ENCODE results near the gene SCGB1C2. TPM values are rescaled to one million over a fixed set of nuclear protein-coding genes. Genes with fewer than 3 reads are reported as not detected.

The SCGB1C2 gene
- total and polyA plus RNA-seq, 2 donors (not counting 3 experiments of a cell fraction or from before 2014, with no cell fraction given) = not detected

- POLR2A ChIA-PET = no interaction called here
- CTCF ChIA-PET = interaction anchor here (1.1 to 1.7 kb wide), 4 partner anchors 10 to 560 kb away, joined by 3 to 6 read pairs (median 4); no protein-coding TSS in a partner anchor
- dilution Hi-C loops (cut with MboI; ENCODE audit: extremely low pct_ligation_motif_present, low sequenced_read_pairs) = no loop called here
These were observed 11.4 kb downstream of the SCGB1C2 start for GRCh38 chr17:148757-149156.

GRCh38 chr17:149231-149630, 11.9 kb downstream of the SCGB1C2 start:
- no peak overlapping the region for H3K4me3 ChIP-seq (replicated peaks in 1 of 3; ENCODE audit: insufficient read depth in 1 of 3, low read depth in 1 of 3, low read length in 3 of 3)
- DNase-seq (ENCODE audit: low read depth, low spot score) (no peak), FAIRE-seq (no peak)
- no peak overlapping the region for H3K27ac ChIP-seq (ENCODE audit: insufficient read depth, low read depth, low read length)
- no peak overlapping the region for H3K9ac ChIP-seq (replicated peaks; ENCODE audit: extremely low read depth, insufficient read depth, low read length)
- ChIA-PET POLR2A (no interaction called here), CTCF (interaction anchor here (1.0 to 1.7 kb wide), 6 partner anchors 9 to 909 kb away, joined by 3 to 6 read pairs (median 4); no protein-coding TSS in a partner anchor)
- BruUV-seq (replicated peaks) = no TSS peak
- H3K27me3 ChIP-seq (ENCODE audit: control insufficient read depth in 2 of 2, insufficient read depth in 2 of 2, low read length in 2 of 2) = no peaks in the 10 kb centered on the region
- no peaks in the 10 kb centered on the region for H3K36me3 ChIP-seq (ENCODE audit: control insufficient read depth in 2 of 2, extremely low read depth in 1 of 2, insufficient read depth in 2 of 2, low read length in 2 of 2)
- TF ChIP-seq POLR2AphosphoS5 (IDR thresholded peaks at IDR 0.05; ENCODE audit: insufficient read depth, low read depth, low read length) (no peak), MAX (IDR thresholded peaks at IDR 0.05; ENCODE audit: insufficient read depth, insufficient read length) (no peak)
- peaks cover 8% of the 10 kb centered on the region for H3K4me1 ChIP-seq (ENCODE audit: control insufficient read depth, extremely low read depth, insufficient read depth, low read length)
- H3K79me2 ChIP-seq (ENCODE audit: control insufficient read depth, insufficient read depth, low read length) = no peaks in the 10 kb centered on the region
- H4K20me1 ChIP-seq (replicated peaks; ENCODE audit: control insufficient read depth, extremely low read depth, insufficient read depth, low read length) = no peaks in the 10 kb centered on the region
- no peak overlapping the region for H2AFZ ChIP-seq (ENCODE audit: low read depth, low read length)
- H3K4me2 ChIP-seq (ENCODE audit: insufficient read depth, low read length) = no peak overlapping the region
- intact Hi-C loops (cut with micrococcal nuclease) = loop anchor here (5.0 kb wide), 1 partner anchor 553 kb away; no protein-coding TSS in a partner anchor
- no peaks in the 10 kb centered on the region for H3K9me3 ChIP-seq (replicated peaks; ENCODE audit: control insufficient read depth, insufficient read depth, low read length)
- no peaks in the 10 kb centered on the region for H3K9me1 ChIP-seq (replicated peaks; ENCODE audit: control insufficient read depth, extremely low read depth, insufficient read depth, low read length)
- dilution Hi-C loops (cut with MboI; ENCODE audit: extremely low pct_ligation_motif_present, low sequenced_read_pairs) = no loop called here

More at GRCh38 chr17:148757-149156, 11.4 kb downstream of the SCGB1C2 start:
- TF ChIP-seq EZH2 (IDR thresholded peaks at IDR 0.05; ENCODE audit: borderline replicate concordance, low read depth, low read length, severe bottlenecking) = no peak
- TF ChIP-seq FOS (IDR thresholded peaks at IDR 0.05; ENCODE audit: borderline replicate concordance, insufficient read depth, low read length) = no peak
- H3K27me3 ChIP-seq (ENCODE audit: control insufficient read depth in 2 of 2, insufficient read depth in 2 of 2, low read length in 2 of 2) = no peaks in the 10 kb centered on the region
- BruUV-seq (replicated peaks) = no TSS peak
- no peak overlapping the region for H3K27ac ChIP-seq (ENCODE audit: insufficient read depth, low read depth, low read length)
- no peaks in the 10 kb centered on the region for H3K36me3 ChIP-seq (ENCODE audit: control insufficient read depth in 2 of 2, extremely low read depth in 1 of 2, insufficient read depth in 2 of 2, low read length in 2 of 2)
- H3K4me2 ChIP-seq (ENCODE audit: insufficient read depth, low read length) = no peak overlapping the region
- H3K4me3 ChIP-seq (replicated peaks in 1 of 3; ENCODE audit: insufficient read depth in 1 of 3, low read depth in 1 of 3, low read length in 3 of 3) = no peak overlapping the region
- H4K20me1 ChIP-seq (replicated peaks; ENCODE audit: control insufficient read depth, extremely low read depth, insufficient read depth, low read length) = no peaks in the 10 kb centered on the region
- H2AFZ ChIP-seq (ENCODE audit: low read depth, low read length) = no peak overlapping the region
- no peaks in the 10 kb centered on the region for H3K9me1 ChIP-seq (replicated peaks; ENCODE audit: control insufficient read depth, extremely low read depth, insufficient read depth, low read length)
- FAIRE-seq (no peak), DNase-seq (ENCODE audit: low read depth, low spot score) (no peak)
- no peaks in the 10 kb centered on the region for H3K9me3 ChIP-seq (replicated peaks; ENCODE audit: control insufficient read depth, insufficient read depth, low read length)
- intact Hi-C loops (cut with micrococcal nuclease) = loop anchor here (5.0 kb wide), 1 partner anchor 554 kb away; no protein-coding TSS in a partner anchor
- no peak overlapping the region for H3K9ac ChIP-seq (replicated peaks; ENCODE audit: extremely low read depth, insufficient read depth, low read length)
- no peaks in the 10 kb centered on the region for H3K79me2 ChIP-seq (ENCODE audit: control insufficient read depth, insufficient read depth, low read length)
- H3K4me1 ChIP-seq (ENCODE audit: control insufficient read depth, extremely low read depth, insufficient read depth, low read length) = peaks cover 8% of the 10 kb centered on the region
